Hematopoietic multipotent progenitor cell treated with erythropoietin and hydrocortisone succinate and interleukin-3 and kit ligand, for 15 days (in vitro differentiated cells): ENCODE measurements around the gene LRRD1.
A peak's percentile ranks its signal among the peaks of the same experiment; 100 is the strongest.
"Not testable (repeated sequence)": the region's sequence is repeated elsewhere in the genome, so short reads cannot be mapped to it uniquely, and the experiment has no call there.

Source experiments
- DNase-seq: peaks from one replicate; pipeline ENCODE4 v3.0.0-alpha.2; 2015; ENCODE audit warnings: low spot score

Gene LRRD1

GRCh38 chr7:92178928-92179924 is at the start of gene LRRD1:
Gene LRRD1, minus strand, starts transcription at chr7:92179142. Its CDS starts 13,940 bp downstream, at chr7:92165202.
- DNase-seq: peak; percentile 82

- no peak for DNase-seq
These were observed 49.8 kb upstream of the LRRD1 start for GRCh38 chr7:92228742-92229141.

- DNase-seq: no peak
These were observed 49.2 kb upstream of the LRRD1 start for GRCh38 chr7:92228100-92228499.

GRCh38 chr7:92226981-92227380 is 48.0 kb upstream of the LRRD1 start:
- no peak for DNase-seq

- no peak for DNase-seq
These were observed 42.8 kb upstream of the LRRD1 start for GRCh38 chr7:92221766-92222165.

DNA sequence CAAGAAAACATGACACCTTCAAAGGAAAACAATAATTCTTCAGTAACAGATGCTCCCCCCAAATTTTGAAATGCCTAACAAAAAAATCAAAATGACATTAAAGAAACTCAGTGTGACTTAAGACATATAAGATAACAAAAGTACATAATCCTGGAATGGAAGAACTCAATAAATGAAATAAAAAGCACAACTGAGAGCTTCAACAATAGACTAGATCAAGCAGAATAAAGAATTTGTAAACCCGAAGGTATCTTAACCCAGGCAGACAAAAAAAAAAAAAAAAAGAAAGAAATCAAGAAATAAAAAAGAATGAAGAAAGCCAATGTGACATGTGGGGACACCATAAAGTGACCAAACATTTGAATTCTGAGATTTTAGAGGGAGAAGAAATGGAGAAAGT is 27.7 kb upstream of the LRRD1 start:
- DNase-seq: no peak

GRCh38 chr7:92205987-92206386 is 27.0 kb upstream of the LRRD1 start:
- no peak for DNase-seq

- DNase-seq: no peak
These were observed 21.8 kb upstream of the LRRD1 start for GRCh38 chr7:92200791-92201190.

GRCh38 chr7:92192326-92192725 is 13.4 kb upstream of the LRRD1 start:
- no peak for DNase-seq

DNA sequence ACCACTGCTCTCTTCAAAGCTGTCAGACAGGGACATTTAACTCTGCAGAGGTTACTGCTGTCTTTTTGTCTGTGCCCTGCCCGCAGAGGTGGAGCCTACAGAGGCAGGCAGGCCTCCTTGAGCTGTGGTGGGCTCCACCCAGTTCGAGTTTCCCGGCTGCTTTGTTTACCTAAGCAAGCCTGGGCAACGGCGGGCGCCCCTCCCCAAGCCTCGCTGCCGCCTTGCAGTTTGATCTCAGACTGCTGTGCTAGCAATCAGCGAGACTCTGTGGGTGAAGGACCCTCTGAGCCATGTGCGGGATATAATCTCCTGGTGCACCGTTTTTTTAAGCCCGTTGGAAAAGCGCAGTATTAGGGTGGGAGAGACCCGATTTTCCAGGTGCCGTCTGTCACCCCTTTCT is 10.3 kb upstream of the LRRD1 start:
- not testable (repeated sequence) for DNase-seq

DNA sequence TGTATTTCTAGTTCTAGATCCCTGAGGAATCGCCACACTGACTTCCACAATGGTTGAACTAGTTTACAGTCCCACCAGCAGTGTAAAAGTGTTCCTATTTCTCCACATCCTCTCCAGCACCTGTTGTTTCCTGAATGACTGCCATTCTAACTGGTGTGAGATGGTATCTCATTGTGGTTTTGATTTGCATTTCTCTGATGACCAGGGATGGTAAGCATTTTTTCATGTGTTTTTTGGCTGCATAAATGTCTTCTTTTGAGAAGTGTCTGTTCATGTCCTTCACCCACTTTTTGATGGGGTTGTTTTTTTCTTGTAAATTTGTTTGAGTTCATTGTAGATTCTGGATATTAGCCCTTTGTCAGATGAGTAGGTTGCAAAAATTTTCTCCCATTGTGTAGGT is 5.4 kb upstream of the LRRD1 start:
- DNase-seq: not testable (repeated sequence)

- no peak for DNase-seq
These were observed 1.6 kb downstream of the LRRD1 start for GRCh38 chr7:92177362-92177761.

DNA sequence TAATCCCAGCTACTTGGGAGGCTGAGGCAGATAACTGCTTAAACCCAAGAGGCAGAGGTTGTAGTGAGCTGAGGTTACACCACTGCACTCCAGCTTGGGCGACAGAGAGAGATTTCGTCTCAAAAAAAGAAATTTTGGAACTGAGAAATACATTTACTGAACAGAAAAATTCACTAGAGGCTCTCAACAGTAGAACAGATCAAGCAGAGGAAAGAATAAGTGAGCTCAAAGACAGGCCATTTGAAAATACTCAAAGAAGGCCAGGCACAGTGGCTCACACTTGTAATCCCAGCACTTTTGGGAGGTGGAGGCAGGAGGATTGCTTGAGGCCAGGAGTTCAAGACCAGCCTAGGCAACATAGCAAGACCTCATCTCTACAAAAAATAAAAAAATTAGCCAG is 9.4 kb downstream of the LRRD1 start:
- DNase-seq: not testable (repeated sequence)

GRCh38 chr7:92161271-92161670 is 17.7 kb downstream of the LRRD1 start:
- DNase-seq: no peak

- no peak for DNase-seq
These were observed 20.0 kb downstream of the LRRD1 start for GRCh38 chr7:92158660-92159575.

- DNase-seq: no peak
These were observed 22.0 kb downstream of the LRRD1 start for GRCh38 chr7:92156990-92157389.

DNA sequence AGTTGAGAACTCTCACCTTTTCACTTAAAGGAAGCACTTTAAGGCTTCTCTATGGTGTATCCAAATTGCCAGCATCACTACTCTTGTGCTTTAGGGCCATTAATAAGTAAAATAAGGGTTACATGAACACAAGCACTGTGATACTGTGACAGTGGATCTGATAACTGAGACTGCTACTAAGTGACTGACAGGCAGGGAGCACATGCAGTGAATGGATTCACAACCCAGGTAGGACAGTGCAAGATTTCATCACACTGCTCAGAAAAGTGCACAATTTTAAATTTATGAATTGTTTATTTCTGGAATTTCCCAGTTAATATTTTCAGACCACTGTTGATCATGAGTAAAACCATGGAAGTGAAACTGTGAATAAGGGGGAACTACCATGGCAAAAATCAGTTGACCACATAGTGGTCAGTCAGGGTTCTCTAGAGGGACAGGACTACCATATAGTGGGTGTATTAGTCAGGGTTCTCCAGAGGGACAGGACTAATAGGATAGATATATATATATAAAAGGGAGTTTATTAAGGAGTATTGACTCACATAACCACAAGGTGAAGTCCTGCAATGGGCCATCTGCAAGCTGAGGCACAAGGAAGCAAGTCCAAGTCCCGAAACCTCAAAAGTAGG is 23.7 kb downstream of the LRRD1 start:
- no peak for DNase-seq

DNA sequence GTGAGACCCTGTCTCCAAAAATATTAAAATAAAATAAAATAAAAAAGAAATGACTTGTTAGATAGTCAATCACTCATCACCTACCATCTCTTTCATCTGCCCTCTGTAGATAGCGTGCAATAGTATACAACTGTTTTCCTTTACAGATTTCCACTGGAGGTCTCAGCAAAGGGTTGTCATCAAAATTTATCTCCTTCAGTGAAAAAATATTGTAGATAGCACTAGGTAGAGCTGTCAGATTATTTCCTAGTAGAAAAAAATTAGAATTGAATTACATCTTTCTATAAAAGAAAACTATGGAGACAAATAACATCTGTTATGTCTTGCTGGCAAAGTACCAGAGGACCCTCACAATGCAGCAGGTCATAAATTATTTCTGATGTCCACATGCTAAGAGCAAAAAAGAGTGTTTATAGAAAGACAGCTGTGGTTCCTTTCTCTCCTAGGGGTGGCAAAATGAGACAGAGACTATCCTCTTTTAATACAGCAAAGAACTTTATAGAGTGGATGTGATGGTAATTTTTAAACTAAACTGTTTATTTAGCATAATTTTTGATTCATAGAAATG is 28.4 kb downstream of the LRRD1 start:
- DNase-seq: no peak

DNA sequence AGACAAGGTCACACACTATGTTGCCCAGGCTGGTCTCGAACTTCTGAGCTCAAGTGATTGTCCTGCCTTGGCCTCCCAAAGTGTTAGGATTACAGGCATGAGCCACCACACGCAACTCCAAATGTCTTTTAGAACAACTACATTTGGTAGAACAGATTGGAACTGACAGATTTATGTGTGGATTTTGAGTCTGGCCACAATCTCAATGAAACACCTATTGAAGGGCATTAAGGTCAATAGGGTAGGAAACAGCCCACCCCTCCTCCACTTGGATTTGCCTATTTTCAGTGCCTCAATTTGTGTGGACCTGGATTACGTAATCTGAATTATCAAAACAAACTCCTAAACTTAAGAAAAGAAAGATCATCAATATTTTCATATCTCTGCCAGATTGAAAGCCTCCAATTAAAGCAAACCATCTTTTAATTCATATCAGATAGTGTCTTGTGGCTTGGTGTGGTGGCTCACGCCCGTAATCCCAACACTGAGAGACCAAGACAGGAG is 29.2 kb downstream of the LRRD1 start:
- DNase-seq: no peak

- not testable (repeated sequence) for DNase-seq
These were observed 35.6 kb downstream of the LRRD1 start for GRCh38 chr7:92143192-92143880.

DNA sequence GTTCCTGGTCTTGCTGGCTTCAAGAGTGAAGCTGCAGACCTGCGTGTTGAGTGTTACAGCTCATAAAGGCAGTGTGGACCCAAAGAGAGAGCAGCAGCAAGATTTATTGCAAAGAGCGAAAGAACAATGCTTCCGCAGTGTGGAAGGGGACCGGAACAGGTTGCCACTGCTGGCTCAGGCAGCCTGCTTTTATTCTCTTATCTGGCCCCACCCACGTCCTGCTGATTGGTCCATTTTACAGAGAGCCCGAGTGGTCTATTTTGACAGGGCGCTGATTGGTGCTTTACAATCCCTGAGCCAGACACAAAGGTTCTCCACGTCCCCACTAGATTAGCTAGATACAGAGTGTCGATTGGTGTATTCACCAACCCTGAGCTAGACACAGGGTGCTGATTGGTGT is 36.2 kb downstream of the LRRD1 start:
- DNase-seq: not testable (repeated sequence)
